HG03095 (cell line): ENCODE results near the gene PIEZO2.
"Not testable (repeated sequence)": the region's sequence is repeated elsewhere in the genome, so short reads cannot be mapped to it uniquely, and the experiment has no call there.

Source experiments
- ATAC-seq: cut with Tn5 transposase; IDR thresholded peaks from one replicate; pipeline ENCODE4 v1.9.1; 2021; ENCODE audit warnings: moderate library complexity; ENCODE audit not compliant: unreplicated experiment

Gene PIEZO2

DNA sequence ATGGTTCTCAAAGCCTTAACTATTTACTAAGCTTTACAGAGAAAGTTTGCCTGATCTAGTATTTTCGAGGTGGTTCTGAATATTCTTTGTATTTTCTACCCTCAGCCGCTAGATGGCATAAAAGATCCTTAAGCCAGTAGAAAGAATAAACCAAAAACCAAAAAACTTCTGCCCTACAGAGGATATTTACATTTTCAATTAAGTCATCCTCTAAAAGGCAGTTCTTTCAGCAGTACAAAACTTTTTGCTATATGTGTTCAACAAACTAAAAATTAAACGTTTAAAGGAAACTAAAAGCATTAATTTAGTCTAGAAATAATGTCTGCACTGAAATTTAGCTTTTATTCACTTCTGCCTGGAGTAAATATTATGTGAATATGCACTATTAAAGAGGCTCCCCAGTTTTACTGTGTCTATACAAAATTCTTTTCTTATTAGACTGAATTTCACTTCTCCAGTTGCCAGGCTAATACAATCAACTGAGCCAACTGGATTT lies 297.5 kb downstream of the PIEZO2 start:
- ATAC-seq, result no peak

DNA sequence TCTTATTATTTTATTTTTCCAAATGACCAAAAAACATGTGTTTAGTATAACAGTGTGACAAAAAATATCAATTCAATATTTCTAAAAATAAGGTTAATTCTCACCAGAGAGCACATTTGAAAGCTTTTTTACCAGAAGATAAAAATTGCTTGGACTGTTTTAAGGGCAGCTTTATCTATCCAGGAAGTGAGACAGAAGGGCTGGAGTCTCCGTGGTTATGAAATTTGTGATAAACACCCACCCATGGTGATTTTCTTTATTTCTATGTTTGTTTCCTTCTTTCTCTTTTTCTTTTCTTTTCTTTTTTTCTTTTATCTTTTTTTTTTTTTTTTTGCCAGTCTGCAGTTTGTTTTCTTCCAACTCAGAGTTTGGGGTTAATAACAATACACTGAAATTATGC lies 298.5 kb downstream of the PIEZO2 start:
- no peak for ATAC-seq

GRCh38 chr18:10850216-10850615 lies 299.2 kb downstream of the PIEZO2 start:
- no peak for ATAC-seq

DNA sequence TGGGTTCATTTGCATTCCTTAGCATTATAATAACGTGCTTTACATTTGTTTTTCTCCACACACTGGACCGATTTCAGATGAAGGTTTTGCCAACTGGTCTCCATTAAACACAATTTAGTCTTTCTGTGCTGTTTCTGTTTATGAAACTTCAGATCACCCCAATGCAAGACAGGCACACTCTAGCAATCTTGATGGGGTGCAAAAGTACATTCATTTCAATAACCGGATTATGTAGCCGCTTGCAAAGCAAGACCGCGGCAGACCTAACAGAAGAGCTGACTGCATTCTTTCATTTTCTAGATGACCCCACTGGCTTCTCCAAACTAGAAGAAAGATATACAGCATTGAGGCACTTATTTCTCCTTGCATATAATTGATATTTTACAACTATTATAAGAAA lies 301.5 kb downstream of the PIEZO2 start:
- ATAC-seq, result no peak

GRCh38 chr18:10847408-10847790 lies 302.0 kb downstream of the PIEZO2 start:
- ATAC-seq, result no peak

DNA sequence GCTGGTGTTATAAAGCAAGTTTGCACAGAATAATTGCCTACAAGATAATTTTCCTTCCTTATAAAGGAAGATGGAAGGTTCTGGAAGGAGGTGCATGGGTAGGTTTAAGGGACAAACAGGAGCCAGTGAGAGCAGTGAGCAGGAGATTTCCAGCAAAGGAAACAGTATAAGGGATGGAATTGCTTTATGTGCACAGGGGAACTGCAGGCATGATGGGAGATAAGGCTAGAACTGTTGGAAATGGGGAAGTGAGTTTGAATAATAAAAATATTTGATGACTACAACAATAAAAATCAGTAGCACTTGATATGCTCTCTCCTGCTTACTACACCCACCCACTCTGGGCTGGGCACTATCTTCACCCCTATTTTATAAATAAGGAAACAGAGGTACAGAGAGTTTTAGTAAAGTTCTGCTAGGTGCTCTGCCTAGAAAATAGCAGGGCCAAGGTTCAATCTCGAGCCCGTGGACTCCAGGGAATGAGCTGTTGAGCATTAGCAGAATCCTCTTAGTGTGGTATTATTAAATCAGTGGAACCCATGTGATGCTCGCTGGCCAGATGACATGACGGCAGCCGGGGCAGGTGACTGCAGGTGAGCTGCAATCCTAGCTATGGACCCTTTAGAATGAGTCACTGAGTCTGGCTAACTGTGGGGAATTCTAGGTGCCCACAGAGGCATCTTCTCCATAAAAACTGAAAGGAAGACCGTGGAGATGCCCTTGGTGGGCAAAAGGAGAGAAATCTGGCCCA lies 302.5 kb downstream of the PIEZO2 start:
- ATAC-seq, result no peak

GRCh38 chr18:10846035-10846434 lies 303.3 kb downstream of the PIEZO2 start:
- ATAC-seq, result not testable (repeated sequence)

GRCh38 chr18:10843565-10843964 lies 305.8 kb downstream of the PIEZO2 start:
- ATAC-seq, result no peak

DNA sequence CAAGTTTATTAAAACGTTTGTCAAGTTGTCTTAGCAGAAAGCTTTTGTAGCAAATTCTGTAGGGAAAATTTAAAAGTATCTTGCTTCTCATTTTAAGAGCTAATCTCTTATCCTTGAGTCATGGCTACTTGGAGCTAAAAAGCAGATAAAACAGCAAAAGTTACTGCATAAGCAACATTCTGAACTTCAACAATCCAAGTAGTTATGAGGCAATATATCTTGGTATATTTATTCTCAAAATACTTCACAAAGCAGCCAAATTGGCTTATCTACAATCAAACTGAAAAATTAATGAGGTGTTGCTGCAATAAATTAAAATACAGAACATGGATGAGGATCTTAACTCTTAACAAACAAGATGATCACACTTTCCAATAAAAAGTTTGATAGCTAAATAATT lies 306.5 kb downstream of the PIEZO2 start:
- no peak for ATAC-seq

GRCh38 chr18:10842371-10842770 lies 307.0 kb downstream of the PIEZO2 start:
- no peak for ATAC-seq

GRCh38 chr18:10841203-10841602 lies 308.2 kb downstream of the PIEZO2 start:
- no peak for ATAC-seq

GRCh38 chr18:10840743-10841142 lies 308.6 kb downstream of the PIEZO2 start:
- ATAC-seq, result no peak

DNA sequence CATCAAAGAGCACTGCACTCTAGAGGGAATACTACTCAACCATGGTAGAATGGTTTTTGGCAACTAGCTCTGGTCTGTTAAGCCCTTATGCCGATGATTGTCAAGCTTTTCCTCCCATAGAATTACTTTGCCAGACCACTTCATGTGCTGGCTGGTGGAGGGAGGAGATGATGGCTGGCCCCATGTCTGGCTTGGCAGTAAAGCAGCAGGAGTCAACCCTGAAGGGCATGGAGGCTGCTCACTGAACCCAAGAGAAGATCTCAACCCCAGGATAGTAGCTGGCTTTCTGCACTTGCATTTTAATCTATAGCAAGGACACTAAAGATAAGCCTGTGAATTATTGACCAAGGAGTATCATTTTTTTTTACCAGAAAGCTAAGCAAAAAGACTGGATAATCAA lies 309.9 kb downstream of the PIEZO2 start:
- no peak for ATAC-seq

DNA sequence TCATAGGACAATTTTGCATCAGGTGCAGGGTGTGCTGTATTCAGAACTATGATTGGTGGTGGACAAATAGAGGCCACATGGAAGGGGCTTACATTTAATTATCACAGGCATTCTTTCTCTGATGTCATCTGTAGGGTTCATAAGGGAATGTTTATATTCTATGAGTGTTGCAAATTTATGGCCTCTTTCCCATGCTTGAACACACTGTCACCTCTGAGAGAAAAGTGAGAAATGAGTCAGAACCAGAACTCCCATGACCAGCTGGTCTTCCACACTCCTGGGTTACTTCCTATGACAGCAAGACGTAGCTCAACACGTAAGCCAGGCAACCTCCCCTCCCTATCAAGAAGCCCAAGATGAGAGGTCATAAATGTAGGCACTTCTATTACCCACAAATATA lies 310.8 kb downstream of the PIEZO2 start:
- ATAC-seq, result no peak

GRCh38 chr18:10834128-10834815 lies 315.1 kb downstream of the PIEZO2 start:
- ATAC-seq, result no peak

DNA sequence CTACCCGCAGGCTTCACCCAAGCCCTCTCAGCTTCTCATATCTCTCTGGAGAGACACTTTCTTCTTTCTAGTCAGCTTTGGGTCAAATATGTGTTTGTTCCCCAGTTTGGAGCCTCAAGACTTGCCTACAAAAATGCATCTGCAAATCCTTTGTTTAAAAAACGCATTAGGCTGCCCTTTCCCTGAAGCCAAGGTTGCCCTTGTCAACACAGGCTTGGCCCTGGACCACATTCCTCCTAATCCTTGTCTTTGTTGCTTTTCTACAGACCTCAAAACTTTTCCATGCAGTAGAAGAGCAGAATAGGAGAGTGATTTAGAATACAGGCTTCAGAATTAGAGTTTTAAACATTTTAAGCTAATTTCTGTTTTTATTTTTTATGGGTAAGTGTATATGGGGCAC lies 315.7 kb downstream of the PIEZO2 start:
- ATAC-seq, result no peak

DNA sequence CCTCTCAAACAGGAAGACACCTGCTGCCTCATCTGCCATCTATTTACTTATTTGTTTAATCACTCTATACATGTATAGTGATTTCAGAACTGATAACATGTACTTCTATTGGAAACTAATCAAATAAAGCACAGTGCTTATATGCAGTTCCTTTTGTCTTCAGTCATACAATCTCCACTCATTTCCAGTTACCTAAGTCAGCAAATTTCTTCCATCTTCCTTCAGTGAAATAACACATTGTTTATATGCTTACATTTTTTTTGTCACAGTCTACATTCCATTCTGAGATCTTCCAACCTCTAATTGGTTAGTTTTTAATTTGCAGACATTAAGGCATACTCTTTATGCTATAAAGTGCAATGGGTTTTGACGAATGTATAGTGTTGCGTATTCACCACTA lies 323.0 kb downstream of the PIEZO2 start:
- ATAC-seq, result no peak

- no peak for ATAC-seq
These were observed 326.9 kb downstream of the PIEZO2 start for GRCh38 chr18:10822456-10822855.

DNA sequence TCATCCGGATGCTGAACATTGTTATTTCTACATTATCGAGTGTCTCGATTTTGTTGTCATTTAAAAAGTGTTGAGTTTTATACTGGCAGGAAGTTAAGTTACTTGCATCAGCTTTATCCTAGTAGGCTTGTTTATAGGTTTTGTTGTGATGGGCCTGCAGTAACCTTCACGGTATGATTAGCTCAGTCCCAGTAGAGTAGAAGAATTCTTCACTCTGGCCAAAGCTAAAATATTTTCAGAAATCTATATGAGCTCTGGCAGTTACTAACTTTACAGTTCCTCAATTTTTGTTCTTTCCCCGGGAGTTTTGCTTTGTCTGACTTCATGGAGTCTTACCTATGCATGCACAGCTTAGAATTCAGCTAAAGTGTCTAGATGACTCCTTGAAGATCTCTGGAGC lies 328.7 kb downstream of the PIEZO2 start:
- ATAC-seq, result no peak

GRCh38 chr18:10814336-10814735 lies 335.0 kb downstream of the PIEZO2 start:
- no peak for ATAC-seq

GRCh38 chr18:10805587-10806118 lies 343.7 kb downstream of the PIEZO2 start:
- ATAC-seq, result no peak

- ATAC-seq, result no peak
These were observed 345.2 kb downstream of the PIEZO2 start for GRCh38 chr18:10804126-10804525.
